Bronchial epithelial cell (primary cell): ENCODE results near the gene H6PD. TPM values are rescaled to one million over a fixed set of nuclear protein-coding genes. Genes with fewer than 3 reads are reported as not detected.

Source experiments
- DNase-seq: peaks from one replicate; pipeline ENCODE4 v3.0.0-alpha.2; 2010; ENCODE audit warnings: low read depth
- FAIRE-seq: peaks from 2 replicates; lab custom pipeline; 2011; peaks lifted over from hg19 to GRCh38; lab: Jason Lieb, UNC
- H3K27me3 ChIP-seq: 2 replicates; pipeline ENCODE4 v1.5.1; 2011; ENCODE audit warnings: low read length; ENCODE audit not compliant: control insufficient read depth, insufficient read depth
- H3K36me3 ChIP-seq: 2 replicates; pipeline ENCODE4 v1.5.1; 2011; ENCODE audit warnings: low read length; ENCODE audit not compliant: control insufficient read depth, insufficient read depth
- H3K4me3 ChIP-seq: 2 replicates; pipeline ENCODE4 v1.5.1; 2011; ENCODE audit warnings: mild to moderate bottlenecking, low read depth, low read length, control low read depth
- total RNA-seq: library from RNA; depleted of rRNA; stranded (reverse); fragments of >200 nt; gene quantifications from 2 replicates; pipeline ENCODE4 v1.2.1, GENCODE V29; 2014
- TF ChIP-seq, protein P1 (sequence below): IDR thresholded peaks from 2 replicates; pipeline ENCODE4 v1.5.1; 2011; ENCODE audit warnings: mild to moderate bottlenecking, moderate library complexity, low read length, control low read depth, inconsistent platforms; ENCODE audit not compliant: insufficient read depth, severe bottlenecking

H6PD gene
- total RNA-seq, 1 donor from 2014 or later = 5.5 TPM

- no peak for FAIRE-seq
- peaks cover 3% of the 10 kb centered on the region for H3K36me3 ChIP-seq
- H3K27me3 ChIP-seq = no peaks in the 10 kb centered on the region
- no peak for DNase-seq
- TF ChIP-seq, protein P1, sequence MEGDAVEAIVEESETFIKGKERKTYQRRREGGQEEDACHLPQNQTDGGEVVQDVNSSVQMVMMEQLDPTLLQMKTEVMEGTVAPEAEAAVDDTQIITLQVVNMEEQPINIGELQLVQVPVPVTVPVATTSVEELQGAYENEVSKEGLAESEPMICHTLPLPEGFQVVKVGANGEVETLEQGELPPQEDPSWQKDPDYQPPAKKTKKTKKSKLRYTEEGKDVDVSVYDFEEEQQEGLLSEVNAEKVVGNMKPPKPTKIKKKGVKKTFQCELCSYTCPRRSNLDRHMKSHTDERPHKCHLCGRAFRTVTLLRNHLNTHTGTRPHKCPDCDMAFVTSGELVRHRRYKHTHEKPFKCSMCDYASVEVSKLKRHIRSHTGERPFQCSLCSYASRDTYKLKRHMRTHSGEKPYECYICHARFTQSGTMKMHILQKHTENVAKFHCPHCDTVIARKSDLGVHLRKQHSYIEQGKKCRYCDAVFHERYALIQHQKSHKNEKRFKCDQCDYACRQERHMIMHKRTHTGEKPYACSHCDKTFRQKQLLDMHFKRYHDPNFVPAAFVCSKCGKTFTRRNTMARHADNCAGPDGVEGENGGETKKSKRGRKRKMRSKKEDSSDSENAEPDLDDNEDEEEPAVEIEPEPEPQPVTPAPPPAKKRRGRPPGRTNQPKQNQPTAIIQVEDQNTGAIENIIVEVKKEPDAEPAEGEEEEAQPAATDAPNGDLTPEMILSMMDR = no peak
- no peak overlapping the region for H3K4me3 ChIP-seq
Observed at GRCh38 chr1:9311029-9311428, 76.5 kb downstream of the H6PD start.

DNA sequence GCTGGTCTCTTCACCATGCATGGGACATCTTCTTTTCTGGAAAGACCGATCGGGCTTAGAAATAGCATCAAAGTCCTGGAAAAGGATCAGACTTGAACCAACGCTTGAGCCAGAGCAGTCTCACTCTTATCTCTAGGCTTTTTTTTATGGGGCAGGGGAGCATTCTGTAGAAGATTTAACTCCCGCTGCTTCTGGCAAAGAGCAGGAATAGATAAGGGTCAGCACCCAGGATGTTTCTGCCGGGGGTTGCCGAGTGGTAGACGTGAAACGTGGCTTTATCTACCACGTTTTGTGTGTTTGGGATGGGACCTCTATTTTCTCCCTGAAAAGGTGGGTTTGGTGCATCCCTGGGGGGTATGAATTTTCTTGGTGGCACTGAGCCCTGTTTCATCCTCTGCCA lies 76.9 kb downstream of the H6PD start:
- Histone ChIP-seq H3K4me3 (no peak overlapping the region), H3K36me3 (peaks cover 4% of the 10 kb centered on the region), H3K27me3 (no peaks in the 10 kb centered on the region)
- DNase-seq (no peak), FAIRE-seq (no peak)
- TF ChIP-seq, protein P1 = no peak

- Histone ChIP-seq H3K27me3 (no peaks in the 10 kb centered on the region), H3K36me3 (peaks cover 4% of the 10 kb centered on the region), H3K4me3 (no peak overlapping the region)
- DNase-seq (no peak), FAIRE-seq (no peak)
- TF ChIP-seq, protein P1 = no peak
Observed at GRCh38 chr1:9312168-9312720, 77.7 kb downstream of the H6PD start.

GRCh38 chr1:9313576-9313975 lies 79.0 kb downstream of the H6PD start:
- DNase-seq (no peak), FAIRE-seq (no peak)
- TF ChIP-seq, protein P1 = no peak
- H3K36me3 ChIP-seq = peaks cover 5% of the 10 kb centered on the region
- no peak overlapping the region for H3K4me3 ChIP-seq
- H3K27me3 ChIP-seq = no peaks in the 10 kb centered on the region

GRCh38 chr1:9314111-9314510 lies 79.5 kb downstream of the H6PD start:
- DNase-seq (no peak), FAIRE-seq (no peak)
- no peaks in the 10 kb centered on the region for H3K27me3 ChIP-seq
- H3K36me3 ChIP-seq = peaks cover 6% of the 10 kb centered on the region
- TF ChIP-seq, protein P1 = no peak
- H3K4me3 ChIP-seq = no peak overlapping the region
